Measurements from ENCODE around the gene RELN.

Gene RELN

DNA sequence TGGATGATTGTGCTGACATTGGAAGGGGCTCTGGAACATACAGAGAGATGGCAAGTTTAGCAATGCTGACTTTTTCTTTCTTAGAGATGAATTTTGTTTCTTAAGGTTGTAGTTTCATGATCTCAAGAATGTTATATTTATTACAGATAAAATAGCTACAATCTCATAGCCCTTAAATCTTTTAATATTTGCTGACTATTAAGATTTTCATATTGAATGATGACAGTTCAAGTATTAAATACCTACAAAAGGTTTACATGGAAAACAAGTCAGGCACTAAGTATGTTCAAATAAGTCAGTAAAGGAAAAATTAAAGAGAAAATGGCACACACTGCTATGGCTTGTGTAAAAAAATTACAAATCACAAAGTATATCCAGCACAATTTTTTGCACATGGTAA, 291.4 kb downstream of the RELN start:
- no peak for FAIRE-seq
- TF ChIP-seq PAX5 (IDR thresholded peaks at IDR 0.05; ENCODE audit: insufficient read depth, low read length, severe bottlenecking) (no peak), POU2F2 (IDR thresholded peaks at IDR 0.05; ENCODE audit: low read depth, low read length) (no peak), SPI1 (IDR thresholded peaks at IDR 0.05; ENCODE audit: low read depth, low read length) (no peak), TAF1 (IDR thresholded peaks at IDR 0.05; ENCODE audit: low read depth, low read length) (no peak), POLR2A (IDR thresholded peaks at IDR 0.05; ENCODE audit: low read depth, low read length) (no peak), POLR2AphosphoS5 (IDR thresholded peaks at IDR 0.05; ENCODE audit: low read depth, low read length) (no peak)
- DNase-seq (ENCODE audit: insufficient read length, low spot score): no peak

DNA sequence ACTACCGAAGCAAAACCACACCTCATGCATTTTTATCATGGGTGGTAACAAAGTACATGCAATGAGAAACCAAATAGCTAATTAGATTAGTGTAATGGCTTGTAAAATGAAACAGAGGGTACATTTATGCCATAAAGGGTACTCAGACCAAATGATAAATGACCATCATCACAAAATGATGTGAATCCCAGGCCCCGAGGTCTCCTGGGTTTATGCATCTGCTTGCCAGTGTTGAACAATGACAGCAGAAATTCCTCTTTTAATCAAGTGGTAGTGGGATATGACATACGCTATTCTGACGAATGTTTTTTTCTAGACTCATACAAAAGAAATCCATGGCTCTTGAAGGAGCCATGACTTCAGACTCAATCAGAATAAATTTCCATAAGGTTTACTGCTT, 293.9 kb downstream of the RELN start:
- TF ChIP-seq POLR2AphosphoS5 (IDR thresholded peaks at IDR 0.05; ENCODE audit: low read depth, low read length): no peak
- TF ChIP-seq TAF1 (IDR thresholded peaks at IDR 0.05; ENCODE audit: low read depth, low read length): no peak
- TF ChIP-seq POLR2A (IDR thresholded peaks at IDR 0.05; ENCODE audit: low read depth, low read length): no peak
- TF ChIP-seq POU2F2 (IDR thresholded peaks at IDR 0.05; ENCODE audit: low read depth, low read length): no peak
- TF ChIP-seq SPI1 (IDR thresholded peaks at IDR 0.05; ENCODE audit: low read depth, low read length): no peak
- DNase-seq (ENCODE audit: insufficient read length, low spot score) (no peak), FAIRE-seq (no peak)

DNA sequence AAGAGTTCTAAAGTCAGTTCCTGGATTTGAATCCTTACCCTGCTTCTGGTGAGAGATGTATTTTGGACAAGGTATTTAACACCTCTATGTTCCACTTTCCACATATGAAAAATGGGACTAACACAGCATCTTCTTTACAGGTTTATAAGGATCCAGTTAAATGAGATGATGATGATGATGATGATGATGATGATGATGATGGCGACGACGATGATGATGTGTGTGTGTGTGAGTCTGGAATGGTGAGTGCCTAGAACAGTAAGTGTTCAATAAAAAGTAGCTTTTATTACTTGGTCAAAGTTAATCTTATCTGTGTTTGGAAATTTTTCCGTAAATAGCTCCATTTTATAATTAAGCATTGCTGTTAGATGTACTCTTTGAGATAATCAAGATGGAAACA, 295.2 kb downstream of the RELN start:
- TF ChIP-seq PAX5 (IDR thresholded peaks at IDR 0.05; ENCODE audit: insufficient read depth, low read length, severe bottlenecking) (no peak), POU2F2 (IDR thresholded peaks at IDR 0.05; ENCODE audit: low read depth, low read length) (no peak), POLR2AphosphoS5 (IDR thresholded peaks at IDR 0.05; ENCODE audit: low read depth, low read length) (no peak), TAF1 (IDR thresholded peaks at IDR 0.05; ENCODE audit: low read depth, low read length) (no peak), POLR2A (IDR thresholded peaks at IDR 0.05; ENCODE audit: low read depth, low read length) (no peak), SPI1 (IDR thresholded peaks at IDR 0.05; ENCODE audit: low read depth, low read length) (no peak)
- no peak for FAIRE-seq
- DNase-seq (ENCODE audit: insufficient read length, low spot score): no peak

DNA sequence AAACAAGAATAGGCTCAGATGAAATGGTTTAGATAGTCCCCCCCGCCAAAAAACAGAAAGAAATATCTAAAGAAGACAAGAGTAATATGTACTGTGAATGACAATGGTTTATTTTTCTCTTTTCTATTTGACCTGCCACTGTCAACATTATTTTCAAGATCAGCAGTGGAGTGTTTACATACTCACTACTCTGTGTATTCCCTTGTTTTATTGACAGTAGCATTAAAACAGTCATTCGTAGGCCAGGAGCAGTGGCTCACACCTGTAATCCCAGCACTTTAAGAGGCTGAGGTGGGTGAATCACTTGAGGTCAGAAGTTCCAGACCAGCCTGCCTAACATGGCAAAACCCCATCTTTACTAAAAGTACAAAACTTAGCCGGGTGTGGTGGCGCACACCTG, 298.2 kb downstream of the RELN start:
- DNase-seq (ENCODE audit: insufficient read length, low spot score) (no peak), FAIRE-seq (no peak)
- no peak for TF ChIP-seq POLR2AphosphoS5 (IDR thresholded peaks at IDR 0.05; ENCODE audit: low read depth, low read length)
- no peak for TF ChIP-seq POU2F2 (IDR thresholded peaks at IDR 0.05; ENCODE audit: low read depth, low read length)
- TF ChIP-seq PAX5 (IDR thresholded peaks at IDR 0.05; ENCODE audit: insufficient read depth, low read length, severe bottlenecking): no peak
- no peak for TF ChIP-seq POLR2A (IDR thresholded peaks at IDR 0.05; ENCODE audit: low read depth, low read length)
- no peak for TF ChIP-seq TAF1 (IDR thresholded peaks at IDR 0.05; ENCODE audit: low read depth, low read length)
- TF ChIP-seq SPI1 (IDR thresholded peaks at IDR 0.05; ENCODE audit: low read depth, low read length): no peak

DNA sequence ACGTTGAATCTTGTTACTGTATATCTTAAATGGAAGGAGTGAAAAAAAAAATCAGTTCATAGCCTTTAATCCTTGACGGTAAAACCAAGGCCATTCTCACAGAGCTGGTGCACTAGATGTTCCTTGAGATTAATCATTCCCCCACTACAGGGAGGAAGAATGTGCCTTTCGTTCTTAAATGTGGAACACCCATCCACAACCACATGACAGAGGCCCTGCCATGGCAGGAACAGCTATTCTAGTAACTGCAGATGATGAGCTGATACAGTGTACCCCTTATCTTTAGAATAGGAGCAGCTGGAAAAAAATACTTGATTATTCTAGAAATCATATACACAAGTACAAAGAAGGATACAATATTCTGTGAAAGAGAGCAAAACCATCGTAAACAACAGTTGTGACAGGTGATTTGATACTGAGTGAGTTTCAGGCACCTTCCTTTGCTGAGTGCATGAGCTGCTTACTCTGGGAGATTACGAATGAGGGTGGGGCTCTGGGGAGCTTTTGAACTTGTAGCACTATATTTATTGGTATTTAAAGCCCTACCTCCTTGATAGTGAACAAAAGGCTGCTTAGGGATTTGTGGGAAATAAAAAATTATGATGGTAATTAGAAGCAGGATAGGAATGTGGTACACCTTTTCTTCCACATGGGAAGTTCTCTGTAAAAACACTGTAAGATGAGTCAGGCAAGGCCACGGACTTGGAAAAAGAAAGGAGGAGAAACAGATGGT, 299.1 kb downstream of the RELN start:
- FAIRE-seq (no peak), DNase-seq (ENCODE audit: insufficient read length, low spot score) (no peak)
- TF ChIP-seq POLR2AphosphoS5 (IDR thresholded peaks at IDR 0.05; ENCODE audit: low read depth, low read length): no peak
- TF ChIP-seq POLR2A (IDR thresholded peaks at IDR 0.05; ENCODE audit: low read depth, low read length): no peak
- TF ChIP-seq POU2F2 (IDR thresholded peaks at IDR 0.05; ENCODE audit: low read depth, low read length): no peak
- TF ChIP-seq PAX5 (IDR thresholded peaks at IDR 0.05; ENCODE audit: insufficient read depth, low read length, severe bottlenecking): no peak
- TF ChIP-seq TAF1 (IDR thresholded peaks at IDR 0.05; ENCODE audit: low read depth, low read length): no peak
- no peak for TF ChIP-seq SPI1 (IDR thresholded peaks at IDR 0.05; ENCODE audit: low read depth, low read length)

DNA sequence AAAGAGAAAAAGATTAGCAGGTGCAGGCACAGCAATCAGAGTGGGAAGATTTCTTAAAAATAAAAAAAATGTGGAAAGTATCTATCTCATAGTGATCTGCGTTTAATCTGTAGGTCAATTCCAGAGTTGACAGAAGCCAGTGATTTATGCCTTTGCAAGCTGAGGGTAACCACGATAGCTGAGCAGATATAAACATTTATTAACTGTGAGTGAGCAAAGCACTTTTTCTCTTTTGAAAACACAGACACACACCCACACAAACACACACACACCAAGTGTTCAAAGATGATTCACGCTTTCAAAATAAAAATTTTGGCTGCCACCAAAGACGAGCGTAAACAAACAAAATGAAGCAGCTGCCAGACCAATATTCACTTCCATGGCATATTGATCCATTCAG, 300.2 kb downstream of the RELN start:
- DNase-seq (ENCODE audit: insufficient read length, low spot score) (no peak), FAIRE-seq (no peak)
- TF ChIP-seq POU2F2 (IDR thresholded peaks at IDR 0.05; ENCODE audit: low read depth, low read length): no peak
- no peak for TF ChIP-seq PAX5 (IDR thresholded peaks at IDR 0.05; ENCODE audit: insufficient read depth, low read length, severe bottlenecking)
- TF ChIP-seq POLR2A (IDR thresholded peaks at IDR 0.05; ENCODE audit: low read depth, low read length): no peak
- TF ChIP-seq SPI1 (IDR thresholded peaks at IDR 0.05; ENCODE audit: low read depth, low read length): no peak
- TF ChIP-seq POLR2AphosphoS5 (IDR thresholded peaks at IDR 0.05; ENCODE audit: low read depth, low read length): no peak
- TF ChIP-seq TAF1 (IDR thresholded peaks at IDR 0.05; ENCODE audit: low read depth, low read length): no peak

DNA sequence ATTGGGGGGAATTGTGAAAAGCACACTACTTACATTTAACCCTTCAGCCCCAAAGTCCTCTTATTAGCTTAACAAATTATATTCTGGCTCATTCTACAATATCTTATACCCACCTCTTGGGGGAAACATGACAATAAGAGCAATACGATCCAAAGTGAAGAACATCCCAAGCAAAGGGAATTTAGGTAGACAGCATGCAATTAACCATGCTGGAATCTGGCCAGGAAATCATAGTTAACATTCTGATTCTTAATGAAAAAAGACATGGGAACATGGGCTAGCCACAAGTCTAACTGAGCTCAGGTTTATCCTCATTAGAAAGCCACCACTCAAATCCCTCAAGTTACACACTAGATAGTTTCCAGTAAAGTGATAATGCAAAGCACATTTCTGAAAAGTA, 301.5 kb downstream of the RELN start:
- TF ChIP-seq PAX5 (IDR thresholded peaks at IDR 0.05; ENCODE audit: insufficient read depth, low read length, severe bottlenecking): no peak
- TF ChIP-seq POLR2AphosphoS5 (IDR thresholded peaks at IDR 0.05; ENCODE audit: low read depth, low read length): no peak
- TF ChIP-seq POU2F2 (IDR thresholded peaks at IDR 0.05; ENCODE audit: low read depth, low read length): no peak
- no peak for DNase-seq (ENCODE audit: insufficient read length, low spot score)
- FAIRE-seq: no peak

DNA sequence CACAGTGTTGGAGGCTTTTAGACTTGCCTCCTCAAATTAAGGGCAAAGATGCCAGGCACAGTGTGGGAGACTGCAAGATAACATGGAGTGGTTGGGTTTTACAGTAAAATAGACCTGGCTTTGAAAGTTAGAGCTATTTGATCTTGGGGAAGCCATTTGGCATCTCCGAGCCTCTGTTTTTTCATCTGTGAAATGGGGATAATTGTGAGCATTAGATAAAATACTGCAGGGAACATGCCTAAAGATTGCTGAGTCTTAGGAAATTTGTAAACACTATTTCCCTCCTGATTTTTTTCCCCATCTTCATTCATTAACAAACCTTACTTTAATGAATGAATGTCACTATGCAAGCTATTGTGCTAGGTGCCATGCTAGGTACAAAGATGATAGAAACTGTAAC, 302.2 kb downstream of the RELN start:
- DNase-seq (ENCODE audit: insufficient read length, low spot score): no peak
- TF ChIP-seq POU2F2 (IDR thresholded peaks at IDR 0.05; ENCODE audit: low read depth, low read length) (no peak), POLR2AphosphoS5 (IDR thresholded peaks at IDR 0.05; ENCODE audit: low read depth, low read length) (no peak), TAF1 (IDR thresholded peaks at IDR 0.05; ENCODE audit: low read depth, low read length) (no peak), POLR2A (IDR thresholded peaks at IDR 0.05; ENCODE audit: low read depth, low read length) (no peak), SPI1 (IDR thresholded peaks at IDR 0.05; ENCODE audit: low read depth, low read length) (no peak), PAX5 (IDR thresholded peaks at IDR 0.05; ENCODE audit: insufficient read depth, low read length, severe bottlenecking) (no peak)
- no peak for FAIRE-seq

DNA sequence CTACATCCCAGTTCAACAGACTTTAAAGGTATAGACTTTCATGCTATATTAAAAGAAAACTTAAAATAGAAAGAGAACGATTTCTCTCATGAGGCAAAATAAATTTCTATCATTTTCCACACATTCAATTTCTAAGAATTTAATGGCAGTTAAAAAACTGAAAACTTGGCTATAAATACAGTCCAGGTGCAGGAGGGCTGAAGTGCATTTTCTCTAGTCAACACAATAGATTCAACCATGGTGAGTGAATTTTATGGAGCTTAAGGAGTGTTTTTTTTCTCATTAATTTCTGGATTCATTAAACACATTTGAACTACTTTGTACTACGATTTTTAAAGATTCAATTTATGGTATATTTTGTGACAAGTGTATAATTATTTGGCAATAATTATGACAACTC, 302.7 kb downstream of the RELN start:
- TF ChIP-seq POLR2A (IDR thresholded peaks at IDR 0.05; ENCODE audit: low read depth, low read length) (no peak), POU2F2 (IDR thresholded peaks at IDR 0.05; ENCODE audit: low read depth, low read length) (no peak), PAX5 (IDR thresholded peaks at IDR 0.05; ENCODE audit: insufficient read depth, low read length, severe bottlenecking) (no peak), TAF1 (IDR thresholded peaks at IDR 0.05; ENCODE audit: low read depth, low read length) (no peak), POLR2AphosphoS5 (IDR thresholded peaks at IDR 0.05; ENCODE audit: low read depth, low read length) (no peak), SPI1 (IDR thresholded peaks at IDR 0.05; ENCODE audit: low read depth, low read length) (no peak)
- DNase-seq (ENCODE audit: insufficient read length, low spot score) (no peak), FAIRE-seq (no peak)

DNA sequence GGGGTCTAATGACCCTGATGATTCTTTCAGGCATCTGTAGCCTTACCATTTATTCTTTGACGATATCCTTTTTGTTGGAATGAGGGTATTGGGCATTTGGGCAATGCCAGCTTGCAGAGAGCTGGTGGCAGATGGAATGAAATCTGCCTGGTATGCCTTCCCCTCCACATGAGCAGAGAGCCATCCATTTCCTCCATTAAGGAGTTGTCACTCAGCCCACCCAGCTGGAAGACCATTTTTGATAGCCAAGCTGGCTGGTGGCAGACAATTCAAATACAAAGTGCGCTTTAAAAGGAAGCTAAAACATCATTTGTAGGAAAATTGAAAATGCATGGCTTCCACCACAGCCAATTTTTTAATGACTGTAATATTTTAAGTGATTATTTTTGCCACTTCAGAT, 303.4 kb downstream of the RELN start:
- no peak for FAIRE-seq
- DNase-seq (ENCODE audit: insufficient read length, low spot score): no peak
- TF ChIP-seq POLR2AphosphoS5 (IDR thresholded peaks at IDR 0.05; ENCODE audit: low read depth, low read length) (no peak), TAF1 (IDR thresholded peaks at IDR 0.05; ENCODE audit: low read depth, low read length) (no peak), POLR2A (IDR thresholded peaks at IDR 0.05; ENCODE audit: low read depth, low read length) (no peak), POU2F2 (IDR thresholded peaks at IDR 0.05; ENCODE audit: low read depth, low read length) (no peak), PAX5 (IDR thresholded peaks at IDR 0.05; ENCODE audit: insufficient read depth, low read length, severe bottlenecking) (no peak), SPI1 (IDR thresholded peaks at IDR 0.05; ENCODE audit: low read depth, low read length) (no peak)
